GM21576 (cell line): ENCODE results near the gene DSTN.

Experiments used
- ATAC-seq: cut with Tn5 transposase; IDR thresholded peaks from one replicate; pipeline ENCODE4 v1.9.1; 2021; ENCODE audit warnings: mild to moderate bottlenecking, moderate library complexity; ENCODE audit not compliant: unreplicated experiment

Gene DSTN

GRCh38 chr20:17622851-17623508 is 53.1 kb downstream of the DSTN start:
- no peak for ATAC-seq

GRCh38 chr20:17624070-17624469 is 54.2 kb downstream of the DSTN start:
- no peak for ATAC-seq

- ATAC-seq: no peak
Observed at GRCh38 chr20:17624551-17625245, 54.8 kb downstream of the DSTN start.

GRCh38 chr20:17625246-17626051 is 55.6 kb downstream of the DSTN start:
- no peak for ATAC-seq

- no peak for ATAC-seq
Observed at GRCh38 chr20:17626217-17627007, 56.5 kb downstream of the DSTN start.

- no peak for ATAC-seq
Observed at GRCh38 chr20:17627101-17627955, 57.5 kb downstream of the DSTN start.

- no peak for ATAC-seq
Observed at GRCh38 chr20:17628101-17628841, 58.4 kb downstream of the DSTN start.

GRCh38 chr20:17629025-17629424 is 59.1 kb downstream of the DSTN start:
- no peak for ATAC-seq

GRCh38 chr20:17629678-17630089 is 59.8 kb downstream of the DSTN start:
- ATAC-seq: no peak

GRCh38 chr20:17630151-17630805 is 60.4 kb downstream of the DSTN start:
- no peak for ATAC-seq

- no peak for ATAC-seq
Observed at GRCh38 chr20:17630806-17631195, 60.9 kb downstream of the DSTN start.

GRCh38 chr20:17631576-17632319 is 61.9 kb downstream of the DSTN start:
- no peak for ATAC-seq

GRCh38 chr20:17633221-17633849 is 63.5 kb downstream of the DSTN start:
- ATAC-seq: no peak

GRCh38 chr20:17633850-17634500 is 64.1 kb downstream of the DSTN start:
- ATAC-seq: no peak

- ATAC-seq: no peak
Observed at GRCh38 chr20:17634661-17635331, 64.9 kb downstream of the DSTN start.

GRCh38 chr20:17635332-17636244 is 65.7 kb downstream of the DSTN start:
- ATAC-seq: no peak
